Breast epithelium (tissue), 3 donors: ENCODE measurements around the gene CPNE5.

Source experiments
- POLR2A ChIP-seq: fragments of 450-650 bp; IDR thresholded peaks from one replicate; pipeline ENCODE4 v1.6.1; 2016; ENCODE audit warnings: antibody characterized with exemption, mild to moderate bottlenecking, moderate library complexity
- TF ChIP-seq, protein P1 (sequence below), 3 donors: fragments of 450-650 bp; IDR thresholded peaks; one replicate each; pipeline ENCODE4 v1.5.1; 2016 to 2017; ENCODE audit warnings: antibody characterized with exemption in 3 of 3, mild to moderate bottlenecking in 3 of 3, moderate library complexity in 3 of 3

DNA sequence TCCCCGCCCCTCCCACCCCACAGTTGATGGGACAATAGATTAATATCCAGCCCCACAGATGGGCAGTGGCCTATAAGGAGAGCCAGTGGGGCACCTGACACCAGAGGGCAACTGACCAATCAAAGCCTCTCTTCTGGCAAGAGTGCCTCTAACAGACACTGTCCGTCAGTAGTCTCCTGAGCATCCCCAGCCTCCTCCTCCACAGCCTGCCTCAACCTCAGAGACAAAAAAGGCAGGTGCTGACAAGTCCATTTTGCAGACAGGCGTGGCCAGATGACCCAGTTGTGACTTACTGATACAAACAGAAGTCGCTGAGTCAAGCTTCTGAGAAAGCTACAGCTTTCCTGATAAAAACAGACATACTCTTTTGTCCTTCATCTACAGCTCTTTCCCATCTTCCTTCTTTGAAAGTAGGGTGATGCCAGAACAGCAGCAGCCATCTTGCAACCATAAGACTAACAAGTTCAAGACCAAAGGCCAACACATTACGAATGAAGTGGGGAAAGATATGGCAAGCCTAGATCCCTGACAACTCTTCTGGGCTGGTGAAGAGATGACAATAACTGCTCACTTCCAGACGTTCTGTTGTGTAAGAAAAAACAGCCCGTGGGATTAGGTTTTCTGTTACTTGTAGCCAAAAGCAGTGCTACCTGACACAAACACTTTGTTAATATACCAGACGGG lies 23.1 kb upstream of the CPNE5 start:
- TF ChIP-seq, protein P1, sequence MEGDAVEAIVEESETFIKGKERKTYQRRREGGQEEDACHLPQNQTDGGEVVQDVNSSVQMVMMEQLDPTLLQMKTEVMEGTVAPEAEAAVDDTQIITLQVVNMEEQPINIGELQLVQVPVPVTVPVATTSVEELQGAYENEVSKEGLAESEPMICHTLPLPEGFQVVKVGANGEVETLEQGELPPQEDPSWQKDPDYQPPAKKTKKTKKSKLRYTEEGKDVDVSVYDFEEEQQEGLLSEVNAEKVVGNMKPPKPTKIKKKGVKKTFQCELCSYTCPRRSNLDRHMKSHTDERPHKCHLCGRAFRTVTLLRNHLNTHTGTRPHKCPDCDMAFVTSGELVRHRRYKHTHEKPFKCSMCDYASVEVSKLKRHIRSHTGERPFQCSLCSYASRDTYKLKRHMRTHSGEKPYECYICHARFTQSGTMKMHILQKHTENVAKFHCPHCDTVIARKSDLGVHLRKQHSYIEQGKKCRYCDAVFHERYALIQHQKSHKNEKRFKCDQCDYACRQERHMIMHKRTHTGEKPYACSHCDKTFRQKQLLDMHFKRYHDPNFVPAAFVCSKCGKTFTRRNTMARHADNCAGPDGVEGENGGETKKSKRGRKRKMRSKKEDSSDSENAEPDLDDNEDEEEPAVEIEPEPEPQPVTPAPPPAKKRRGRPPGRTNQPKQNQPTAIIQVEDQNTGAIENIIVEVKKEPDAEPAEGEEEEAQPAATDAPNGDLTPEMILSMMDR (IDR thresholded peaks at IDR 0.05): no peak
- no peak for TF ChIP-seq POLR2A
